Hepatocyte (in vitro differentiated cells): ENCODE results near the gene KIF18B.

Experiments used
- CTCF ChIP-seq: fragments of 200-600 bp; sonication (generic); IDR thresholded peaks from 2 replicates; pipeline ENCODE4 v1.5.1; 2016; ENCODE audit warnings: antibody characterized with exemption, mild to moderate bottlenecking; ENCODE audit not compliant: poor library complexity
- EZH2 ChIP-seq: fragments of 200-600 bp; sonication (generic); IDR thresholded peaks from 2 replicates; pipeline ENCODE4 v1.6.1; 2016; ENCODE audit warnings: antibody characterized with exemption, mild to moderate bottlenecking, borderline replicate concordance

- TF ChIP-seq CTCF (no peak), EZH2 (no peak)
Observed at GRCh38 chr17:44918006-44918405, 29.6 kb downstream of the KIF18B start.
